Liver (tissue), 9 donors: ENCODE measurements around the gene PPP1R12A. TPM values are rescaled to one million over a fixed set of nuclear protein-coding genes. Genes with fewer than 3 reads are reported as not detected.

Experiments
- DNase-seq: peaks from one replicate; pipeline ENCODE4 v3.0.0-alpha.2; 2017; ENCODE audit warnings: low spot score
- H3K27ac ChIP-seq, 2 donors: one replicate each; pipeline ENCODE4 v1.7.0; 2013; ENCODE audit warnings: inconsistent platforms in 2 of 2, low read length in 2 of 2, control low read depth in 1 of 2, low read depth in 1 of 2, mild to moderate bottlenecking in 1 of 2
- H3K27me3 ChIP-seq, 4 donors: one replicate each; pipeline versions ENCODE4 v1.6.1 to v1.7.0; 2013; ENCODE audit warnings: low read length in 3 of 4, inconsistent platforms in 1 of 4, mild to moderate bottlenecking in 1 of 4, moderate library complexity in 1 of 4; ENCODE audit not compliant: control insufficient read depth in 4 of 4, insufficient read depth in 4 of 4
- H3K36me3 ChIP-seq, 4 donors: one replicate each; pipeline versions ENCODE4 v1.6.1 to v1.7.0; 2013; ENCODE audit warnings: low read length in 3 of 4, mild to moderate bottlenecking in 3 of 4, low read depth in 1 of 4, moderate library complexity in 1 of 4; ENCODE audit not compliant: control insufficient read depth in 4 of 4, insufficient read depth in 3 of 4
- H3K4me1 ChIP-seq, 4 donors: one replicate each; pipeline versions ENCODE4 v1.6.1 to v1.7.0; 2013; ENCODE audit warnings: low read length in 3 of 4, mild to moderate bottlenecking in 3 of 4, moderate library complexity in 1 of 4; ENCODE audit not compliant: control insufficient read depth in 4 of 4, insufficient read depth in 4 of 4
- H3K4me3 ChIP-seq, 3 donors: one replicate each; pipeline versions ENCODE4 v1.6.1 to v1.7.0; 2013; ENCODE audit warnings: low read length in 3 of 3, control low read depth in 1 of 3, low read depth in 1 of 3, mild to moderate bottlenecking in 1 of 3
- H3K9ac ChIP-seq, 2 donors: one replicate each; pipeline ENCODE4 v1.7.0; 2013; ENCODE audit warnings: low read length in 2 of 2, mild to moderate bottlenecking in 2 of 2, moderate library complexity in 2 of 2, control low read depth in 1 of 2, low read depth in 1 of 2
- H3K9me3 ChIP-seq, 4 donors: one replicate each; pipeline versions ENCODE4 v1.6.1 to v1.7.0; 2013; ENCODE audit warnings: low read length in 3 of 4; ENCODE audit not compliant: control insufficient read depth in 4 of 4
- ATF3 ChIP-seq: IDR thresholded peaks from 2 replicates; pipeline ENCODE4 v1.6.1; 2016; ENCODE audit warnings: antibody characterized with exemption
- CTCF ChIP-seq: fragments of 150-350 bp; IDR thresholded peaks from 2 replicates; pipeline ENCODE4 v1.5.1; 2017; ENCODE audit warnings: improper control_type of control experiment, low read depth, low read length; ENCODE audit not compliant: missing input control
- EGR1 ChIP-seq, 2 donors: IDR thresholded peaks; 2 replicates each; pipeline ENCODE4 v1.6.1; 2016 to 2018; ENCODE audit warnings: antibody characterized with exemption in 2 of 2, low read depth in 2 of 2
- FOXA1 ChIP-seq: IDR thresholded peaks from 2 replicates; pipeline ENCODE4 v1.6.1; 2016; ENCODE audit warnings: antibody characterized with exemption
- FOXA2 ChIP-seq: IDR thresholded peaks from 2 replicates; pipeline ENCODE4 v1.6.1; 2016; ENCODE audit warnings: antibody characterized with exemption
- GABPA ChIP-seq, 2 donors: IDR thresholded peaks in 1 of 2; conservative IDR thresholded peaks in 1 of 2; 2 replicates each; pipeline ENCODE4 v1.6.1; 2016; ENCODE audit warnings: antibody characterized with exemption in 2 of 2, mild to moderate bottlenecking in 1 of 2, moderate library complexity in 1 of 2
- HNF4A ChIP-seq, 2 donors: conservative IDR thresholded peaks; 2 replicates each; pipeline ENCODE4 v1.6.1; 2016; ENCODE audit warnings: antibody characterized with exemption in 2 of 2, mild to moderate bottlenecking in 2 of 2
- HNF4G ChIP-seq: IDR thresholded peaks from 2 replicates; pipeline ENCODE4 v1.6.1; 2016; ENCODE audit warnings: antibody characterized with exemption
- JUND ChIP-seq, 2 donors: IDR thresholded peaks; 2 replicates each; pipeline ENCODE4 v1.6.1; 2016; ENCODE audit warnings: antibody characterized with exemption in 2 of 2
- MAX ChIP-seq: IDR thresholded peaks from 2 replicates; pipeline ENCODE4 v1.6.1; 2016; ENCODE audit warnings: antibody characterized with exemption
- NR2F2 ChIP-seq: IDR thresholded peaks from 2 replicates; pipeline ENCODE4 v1.6.1; 2016; ENCODE audit warnings: antibody characterized with exemption
- RAD21 ChIP-seq, 2 donors: IDR thresholded peaks; 2 replicates each; pipeline ENCODE4 v1.6.1; 2016; ENCODE audit warnings: antibody characterized with exemption in 2 of 2, mild to moderate bottlenecking in 2 of 2
- REST ChIP-seq: IDR thresholded peaks from 2 replicates; pipeline ENCODE4 v1.6.1; 2016; ENCODE audit warnings: antibody characterized with exemption, mild to moderate bottlenecking
- RXRA ChIP-seq, 2 donors: IDR thresholded peaks; 2 replicates each; pipeline ENCODE4 v1.6.1; 2017 to 2018; ENCODE audit warnings: antibody characterized with exemption in 2 of 2, mild to moderate bottlenecking in 1 of 2
- SP1 ChIP-seq: IDR thresholded peaks from 2 replicates; pipeline ENCODE4 v1.6.1; 2018; ENCODE audit warnings: antibody characterized with exemption, mild to moderate bottlenecking
- TAF1 ChIP-seq: conservative IDR thresholded peaks from 2 replicates; pipeline ENCODE4 v1.6.1; 2016; ENCODE audit warnings: antibody characterized with exemption, mild to moderate bottlenecking
- YY1 ChIP-seq: IDR thresholded peaks from 2 replicates; pipeline ENCODE4 v1.6.1; 2016; ENCODE audit warnings: antibody characterized with exemption, mild to moderate bottlenecking
- ZBTB33 ChIP-seq: IDR thresholded peaks from 2 replicates; pipeline ENCODE4 v1.6.1; 2016; ENCODE audit warnings: antibody characterized with exemption
- WGBS: extraction: QIAGEN DNeasy Blood & Tissue Kit; methylation state at CpG from one replicate; pipeline ENCODE4 v1.1.7; 2013; 5-methylcytosine and 5-hydroxymethylcytosine counted together
- polyA plus RNA-seq, 2 donors: library from polyadenylated mRNA; stranded (reverse) in 1 of 2; unstranded in 1 of 2; fragments of 200-250 nt in 1 of 2; fragments of >200 nt in 1 of 2; fragmentation: Nextera tagmentation in 1 of 2; extraction: Ambion mirVana in 1 of 2; gene quantifications; one replicate each; pipeline versions ENCODE4 v1.2.1 to v1.2.3, GENCODE V29; 2013 to 2015
- total RNA-seq, 2 donors: library from RNA; depleted of rRNA; stranded (reverse); fragments of >200 nt; gene quantifications; one replicate each; pipeline ENCODE4 v1.2.3, GENCODE V29; 2014
- donor health status: healthy.
- donor health status: healthy.
- donor health status: healthy.
- donor health status: healthy.
- donor health status: healthy.

PPP1R12A gene
- total and polyA plus RNA-seq, 4 donors, result 5.1 to 41.6 (median 27.8) TPM

- TF ChIP-seq RXRA (IDR thresholded peaks at IDR 0.05), result no peak
- TF ChIP-seq HNF4G, result no peak
Observed at GRCh38 chr12:79857675-79858074, 77.2 kb downstream of the PPP1R12A start (continued).

GRCh38 chr12:79850610-79851299, 84.1 kb downstream of the PPP1R12A start:
- Histone ChIP-seq H3K9me3 (no peaks in the 10 kb centered on the region), H3K27me3 (no peaks in the 10 kb centered on the region), H3K4me3 (no peak overlapping the region), H3K36me3 (no peaks in the 10 kb centered on the region), H3K9ac (no peak overlapping the region), H3K27ac (no peak overlapping the region), H3K4me1 (no peaks in the 10 kb centered on the region)
- 94% methylated on average over 1 of the region's 1 CpG for WGBS
- TF ChIP-seq SP1 (no peak), FOXA2 (no peak), ZBTB33 (no peak), GABPA (IDR thresholded peaks at IDR 0.05 in 1 of 2, conservative IDR thresholded peaks at IDR 0.05 in 1 of 2) (no peak), NR2F2 (no peak), HNF4G (no peak), REST (no peak), CTCF (no peak), EGR1 (IDR thresholded peaks at IDR 0.05; ENCODE audit: low read depth in 2 of 2) (no peak), JUND (IDR thresholded peaks at IDR 0.05) (no peak), YY1 (no peak), HNF4A (conservative IDR thresholded peaks at IDR 0.05) (no peak), TAF1 (no peak), RXRA (IDR thresholded peaks at IDR 0.05) (no peak), RAD21 (IDR thresholded peaks at IDR 0.05) (no peak), MAX (no peak), ATF3 (no peak), FOXA1 (no peak)
- DNase-seq, result no peak
